ENCODE measurements around the gene KRT35. TPM values are rescaled to one million over a fixed set of nuclear protein-coding genes. Genes with fewer than 3 reads are reported as not detected.

KRT35 gene
- total RNA-seq, 1 donor from 2014 or later: not detected

DNA sequence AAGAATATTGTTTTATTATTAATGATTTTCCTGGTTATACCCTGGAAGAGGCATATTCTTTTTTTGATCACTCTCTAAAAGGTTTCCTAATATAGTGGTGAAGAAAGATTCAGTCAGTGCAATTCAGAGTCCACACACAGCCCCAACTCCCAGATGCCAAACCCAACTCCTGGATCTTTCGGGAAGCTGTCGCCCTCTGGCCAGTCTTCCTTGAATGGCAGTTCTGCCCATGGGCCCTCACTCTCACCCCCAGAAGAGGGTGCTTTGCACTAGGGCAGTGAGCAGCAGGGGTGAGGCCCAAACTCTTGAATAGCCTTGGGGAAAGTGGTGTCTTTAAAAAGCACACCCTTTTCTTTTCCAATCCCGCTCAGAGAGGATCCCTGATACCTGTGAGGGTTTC lies 24.7 kb downstream of the KRT35 start:
- Histone ChIP-seq H3K9me3 (ENCODE audit: insufficient read depth, low read depth, low read length) (peaks cover 7% of the 10 kb centered on the region), H3K4me1 (ENCODE audit: insufficient read depth, low read length) (no peaks in the 10 kb centered on the region), H3K4me2 (ENCODE audit: low read length) (no peak overlapping the region), H3K4me3 (ENCODE audit: insufficient read depth, low read depth, low read length) (no peak overlapping the region), H2AFZ (ENCODE audit: low read depth, low read length) (no peak overlapping the region), H3K27me3 (ENCODE audit: insufficient read depth, low read length) (peaks cover 2% of the 10 kb centered on the region), H3K79me2 (ENCODE audit: insufficient read depth, low read length) (no peaks in the 10 kb centered on the region), H3K9ac (ENCODE audit: low read length) (no peak overlapping the region), H3K36me3 (ENCODE audit: insufficient read depth, low read length) (no peaks in the 10 kb centered on the region), H3K27ac (ENCODE audit: low read depth, low read length) (no peak overlapping the region), H4K20me1 (ENCODE audit: insufficient read depth, low read length) (no peaks in the 10 kb centered on the region)
- no peak for TF ChIP-seq EZH2 (IDR thresholded peaks at IDR 0.05; ENCODE audit: insufficient read depth, low read length)
- TF ChIP-seq, protein P1, sequence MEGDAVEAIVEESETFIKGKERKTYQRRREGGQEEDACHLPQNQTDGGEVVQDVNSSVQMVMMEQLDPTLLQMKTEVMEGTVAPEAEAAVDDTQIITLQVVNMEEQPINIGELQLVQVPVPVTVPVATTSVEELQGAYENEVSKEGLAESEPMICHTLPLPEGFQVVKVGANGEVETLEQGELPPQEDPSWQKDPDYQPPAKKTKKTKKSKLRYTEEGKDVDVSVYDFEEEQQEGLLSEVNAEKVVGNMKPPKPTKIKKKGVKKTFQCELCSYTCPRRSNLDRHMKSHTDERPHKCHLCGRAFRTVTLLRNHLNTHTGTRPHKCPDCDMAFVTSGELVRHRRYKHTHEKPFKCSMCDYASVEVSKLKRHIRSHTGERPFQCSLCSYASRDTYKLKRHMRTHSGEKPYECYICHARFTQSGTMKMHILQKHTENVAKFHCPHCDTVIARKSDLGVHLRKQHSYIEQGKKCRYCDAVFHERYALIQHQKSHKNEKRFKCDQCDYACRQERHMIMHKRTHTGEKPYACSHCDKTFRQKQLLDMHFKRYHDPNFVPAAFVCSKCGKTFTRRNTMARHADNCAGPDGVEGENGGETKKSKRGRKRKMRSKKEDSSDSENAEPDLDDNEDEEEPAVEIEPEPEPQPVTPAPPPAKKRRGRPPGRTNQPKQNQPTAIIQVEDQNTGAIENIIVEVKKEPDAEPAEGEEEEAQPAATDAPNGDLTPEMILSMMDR (IDR thresholded peaks at IDR 0.05; ENCODE audit: insufficient read depth, low read depth, low read length): no peak
- H3K27ac Mint-ChIP-seq (ENCODE audit: unreplicated experiment): no peak overlapping the region
- FAIRE-seq: no peak
- H3K36me3 Mint-ChIP-seq (ENCODE audit: low read depth, unreplicated experiment): peaks cover 3% of the 10 kb centered on the region
- DNase-seq (ENCODE audit: low read depth): no peak
- H3K4me1 Mint-ChIP-seq (ENCODE audit: low read depth, unreplicated experiment): no peaks in the 10 kb centered on the region
- H3K27me3 Mint-ChIP-seq (ENCODE audit: low read depth, unreplicated experiment): peaks cover 54% of the 10 kb centered on the region
- H3K9me3 Mint-ChIP-seq (ENCODE audit: unreplicated experiment): peaks cover 18% of the 10 kb centered on the region
- no peak overlapping the region for H3K4me3 Mint-ChIP-seq (ENCODE audit: unreplicated experiment)

DNA sequence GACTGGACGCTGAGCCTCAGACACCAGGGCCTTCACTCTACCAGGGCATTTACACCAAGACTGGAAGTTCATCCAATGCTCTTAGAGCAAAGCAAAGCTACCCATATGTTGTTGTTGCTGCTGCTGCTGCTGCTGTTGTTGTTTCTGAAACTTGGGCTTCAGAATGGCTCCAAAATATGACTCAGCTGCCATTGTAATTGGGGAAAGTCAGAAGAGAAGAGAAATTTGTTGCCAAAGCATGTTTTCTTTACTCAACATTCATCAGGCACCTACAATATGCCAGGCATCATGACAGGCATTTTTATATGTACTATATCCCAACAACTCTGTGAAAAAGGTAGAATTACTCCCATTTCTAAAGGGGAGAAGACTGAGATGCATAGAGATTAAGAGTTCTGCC lies 25.7 kb downstream of the KRT35 start:
- Histone ChIP-seq H3K4me1 (ENCODE audit: insufficient read depth, low read length) (no peaks in the 10 kb centered on the region), H4K20me1 (ENCODE audit: insufficient read depth, low read length) (no peaks in the 10 kb centered on the region), H3K36me3 (ENCODE audit: insufficient read depth, low read length) (no peaks in the 10 kb centered on the region), H3K9ac (ENCODE audit: low read length) (no peak overlapping the region), H3K4me3 (ENCODE audit: insufficient read depth, low read depth, low read length) (no peak overlapping the region), H3K4me2 (ENCODE audit: low read length) (no peak overlapping the region), H2AFZ (ENCODE audit: low read depth, low read length) (no peak overlapping the region), H3K27ac (ENCODE audit: low read depth, low read length) (no peak overlapping the region), H3K9me3 (ENCODE audit: insufficient read depth, low read depth, low read length) (peaks cover 7% of the 10 kb centered on the region), H3K27me3 (ENCODE audit: insufficient read depth, low read length) (peaks cover 2% of the 10 kb centered on the region), H3K79me2 (ENCODE audit: insufficient read depth, low read length) (no peaks in the 10 kb centered on the region)
- Mint-ChIP-seq H3K27me3 (ENCODE audit: low read depth, unreplicated experiment) (peaks cover 47% of the 10 kb centered on the region), H3K27ac (ENCODE audit: unreplicated experiment) (no peak overlapping the region), H3K9me3 (ENCODE audit: unreplicated experiment) (peaks cover 20% of the 10 kb centered on the region), H3K4me1 (ENCODE audit: low read depth, unreplicated experiment) (no peaks in the 10 kb centered on the region), H3K36me3 (ENCODE audit: low read depth, unreplicated experiment) (peaks cover 3% of the 10 kb centered on the region), H3K4me3 (ENCODE audit: unreplicated experiment) (no peak overlapping the region)
- TF ChIP-seq EZH2 (IDR thresholded peaks at IDR 0.05; ENCODE audit: insufficient read depth, low read length): no peak
- TF ChIP-seq, protein P1 (IDR thresholded peaks at IDR 0.05; ENCODE audit: insufficient read depth, low read depth, low read length): no peak
- FAIRE-seq (no peak), DNase-seq (ENCODE audit: low read depth) (no peak)

- Histone ChIP-seq H3K79me2 (ENCODE audit: insufficient read depth, low read length) (no peaks in the 10 kb centered on the region), H3K27me3 (ENCODE audit: insufficient read depth, low read length) (peaks cover 2% of the 10 kb centered on the region), H2AFZ (ENCODE audit: low read depth, low read length) (no peak overlapping the region), H3K9me3 (ENCODE audit: insufficient read depth, low read depth, low read length) (peaks cover 7% of the 10 kb centered on the region), H3K36me3 (ENCODE audit: insufficient read depth, low read length) (no peaks in the 10 kb centered on the region), H3K4me3 (ENCODE audit: insufficient read depth, low read depth, low read length) (no peak overlapping the region), H3K4me2 (ENCODE audit: low read length) (no peak overlapping the region), H3K27ac (ENCODE audit: low read depth, low read length) (no peak overlapping the region), H3K4me1 (ENCODE audit: insufficient read depth, low read length) (no peaks in the 10 kb centered on the region), H4K20me1 (ENCODE audit: insufficient read depth, low read length) (no peaks in the 10 kb centered on the region), H3K9ac (ENCODE audit: low read length) (no peak overlapping the region)
- peaks cover 43% of the 10 kb centered on the region for H3K27me3 Mint-ChIP-seq (ENCODE audit: low read depth, unreplicated experiment)
- H3K4me3 Mint-ChIP-seq (ENCODE audit: unreplicated experiment): no peak overlapping the region
- TF ChIP-seq EZH2 (IDR thresholded peaks at IDR 0.05; ENCODE audit: insufficient read depth, low read length): no peak
- TF ChIP-seq, protein P1 (IDR thresholded peaks at IDR 0.05; ENCODE audit: insufficient read depth, low read depth, low read length): no peak
- FAIRE-seq (no peak), DNase-seq (ENCODE audit: low read depth) (no peak)
- H3K9me3 Mint-ChIP-seq (ENCODE audit: unreplicated experiment): peaks cover 26% of the 10 kb centered on the region
- no peaks in the 10 kb centered on the region for H3K4me1 Mint-ChIP-seq (ENCODE audit: low read depth, unreplicated experiment)
- no peak overlapping the region for H3K27ac Mint-ChIP-seq (ENCODE audit: unreplicated experiment)
- peaks cover 3% of the 10 kb centered on the region for H3K36me3 Mint-ChIP-seq (ENCODE audit: low read depth, unreplicated experiment)
These were observed 27.9 kb downstream of the KRT35 start for GRCh38 chr17:41453066-41453465.

Data from astrocyte (in vitro differentiated cells and primary cell).